ENCODE data around the gene OSBPL2. TPM values are rescaled to one million over a fixed set of nuclear protein-coding genes. Genes with fewer than 3 reads are reported as not detected.

Gene OSBPL2
- total and polyA plus RNA-seq, 2 experiments from 2014 or later = 22.2 to 27.9 TPM

DNA sequence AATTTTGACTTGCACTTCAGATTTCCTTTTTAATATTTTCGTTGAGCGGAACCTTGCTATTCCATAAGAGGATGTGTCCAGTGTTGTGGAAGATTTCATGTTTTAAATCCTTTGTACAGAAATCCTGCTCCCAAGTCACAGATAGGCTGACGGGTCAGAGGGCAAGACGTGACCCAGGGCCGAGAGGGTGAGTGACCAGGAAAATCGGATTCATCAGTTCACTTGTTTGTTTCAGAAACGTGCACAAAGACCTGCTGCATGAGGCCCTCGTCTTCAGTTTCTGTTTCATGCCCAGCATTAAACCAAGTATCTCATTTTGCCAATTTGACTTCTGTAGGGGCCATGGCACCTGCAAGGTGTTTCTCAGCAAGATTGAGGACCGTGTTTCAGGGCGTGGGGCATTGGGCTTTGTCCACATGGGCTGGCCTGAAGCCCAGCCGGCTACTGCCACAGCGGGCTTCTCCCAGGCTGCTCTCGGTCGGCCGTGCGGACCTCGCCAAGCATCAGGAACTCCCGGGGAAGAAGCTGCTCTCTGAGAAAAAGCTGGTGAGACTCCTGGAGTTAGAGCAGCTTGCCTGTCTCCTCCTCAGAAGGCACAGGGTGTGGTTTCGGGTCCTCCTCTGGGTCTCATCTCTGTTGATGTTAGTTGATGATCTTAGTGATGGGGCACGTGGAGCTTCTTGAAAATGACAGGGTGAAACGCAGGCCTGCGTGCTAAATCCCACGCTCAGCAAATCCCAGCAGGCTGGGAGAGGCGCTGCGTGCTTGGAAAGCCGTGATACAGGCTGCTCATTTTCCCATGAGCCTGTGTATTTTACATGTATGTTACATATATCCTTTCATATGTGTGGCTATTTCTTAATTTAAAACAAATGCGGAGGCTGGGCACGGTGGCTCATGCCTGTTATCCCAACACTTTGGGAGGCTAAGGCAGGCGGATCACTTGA lies 45.0 kb upstream of the OSBPL2 start:
- H3K9me2 ChIP-seq (ENCODE audit: insufficient read depth) = no peaks in the 10 kb centered on the region
- no peak overlapping the region for H3K27ac ChIP-seq
- DNase-seq = no peak
- no peak overlapping the region for H2AFZ ChIP-seq
- peaks cover 22% of the 10 kb centered on the region for H3K36me3 ChIP-seq (ENCODE audit: low read depth)
- H3K27me3 ChIP-seq (replicated peaks; ENCODE audit: insufficient read depth) = no peaks in the 10 kb centered on the region
- TF ChIP-seq EZH2phosphoT487 (IDR thresholded peaks at IDR 0.05; ENCODE audit: insufficient read depth, low read depth) (no peak), EZH2 (IDR thresholded peaks at IDR 0.05; ENCODE audit: insufficient read depth, poor library complexity, severe bottlenecking) (no peak)
- in situ Hi-C loops (cut with MboI) = no loop called here
- no peak overlapping the region for H3K9ac ChIP-seq
- H3K4me2 ChIP-seq (ENCODE audit: unreplicated experiment) = no peak overlapping the region
- H3F3A ChIP-seq (ENCODE audit: insufficient read depth) = no peaks in the 10 kb centered on the region
- no peaks in the 10 kb centered on the region for H3K4me1 ChIP-seq (ENCODE audit: insufficient read depth)
- WGBS, 2 experiments (ENCODE audit: low coverage in 1 of 2, low lambda C conversion rate in 2 of 2, missing lambda C conversion rate in 2 of 2) = 88 to 92% methylated on average over 29 of the region's 29 CpGs
- H3K79me2 ChIP-seq (ENCODE audit: insufficient read depth) = peaks cover 58% of the 10 kb centered on the region
- no peaks in the 10 kb centered on the region for H3K9me3 ChIP-seq (ENCODE audit: low read depth)
- H3K4me3 ChIP-seq = no peak overlapping the region
- no peaks in the 10 kb centered on the region for H4K20me1 ChIP-seq (ENCODE audit: insufficient read depth)

DNA sequence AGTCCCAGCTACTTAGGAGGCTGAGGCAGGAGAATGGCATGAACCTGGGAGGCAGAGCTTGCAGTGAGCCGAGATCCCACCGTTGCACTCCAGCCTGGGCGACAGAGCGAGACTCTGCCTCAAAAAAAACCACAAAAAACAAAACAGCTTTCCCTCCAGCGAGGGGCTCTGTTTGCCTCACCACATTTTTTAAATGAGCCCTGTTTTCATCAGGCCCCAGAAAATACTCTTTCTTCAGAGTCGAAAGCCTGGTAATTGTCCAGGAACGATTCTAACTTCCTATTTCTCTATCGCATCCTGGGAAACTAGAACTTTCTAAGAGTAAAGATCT lies 43.3 kb upstream of the OSBPL2 start:
- Histone ChIP-seq H2AFZ (no peak overlapping the region), H3K4me2 (ENCODE audit: unreplicated experiment) (no peak overlapping the region), H3K4me1 (ENCODE audit: insufficient read depth) (no peaks in the 10 kb centered on the region), H3F3A (ENCODE audit: insufficient read depth) (no peaks in the 10 kb centered on the region), H3K36me3 (ENCODE audit: low read depth) (peaks cover 24% of the 10 kb centered on the region), H3K27ac (no peak overlapping the region), H3K9me2 (ENCODE audit: insufficient read depth) (no peaks in the 10 kb centered on the region), H3K9me3 (ENCODE audit: low read depth) (no peaks in the 10 kb centered on the region), H4K20me1 (ENCODE audit: insufficient read depth) (no peaks in the 10 kb centered on the region), H3K9ac (no peak overlapping the region), H3K4me3 (no peak overlapping the region), H3K79me2 (ENCODE audit: insufficient read depth) (peaks cover 41% of the 10 kb centered on the region), H3K27me3 (replicated peaks; ENCODE audit: insufficient read depth) (no peaks in the 10 kb centered on the region)
- TF ChIP-seq EZH2phosphoT487 (IDR thresholded peaks at IDR 0.05; ENCODE audit: insufficient read depth, low read depth) = no peak
- TF ChIP-seq EZH2 (IDR thresholded peaks at IDR 0.05; ENCODE audit: insufficient read depth, poor library complexity, severe bottlenecking) = no peak
- 84 to 92% methylated on average over 8 of the region's 8 CpGs for WGBS, 2 experiments (ENCODE audit: low coverage in 1 of 2, low lambda C conversion rate in 2 of 2, missing lambda C conversion rate in 2 of 2)
- in situ Hi-C loops (cut with MboI) = no loop called here
- DNase-seq = no peak

DNA sequence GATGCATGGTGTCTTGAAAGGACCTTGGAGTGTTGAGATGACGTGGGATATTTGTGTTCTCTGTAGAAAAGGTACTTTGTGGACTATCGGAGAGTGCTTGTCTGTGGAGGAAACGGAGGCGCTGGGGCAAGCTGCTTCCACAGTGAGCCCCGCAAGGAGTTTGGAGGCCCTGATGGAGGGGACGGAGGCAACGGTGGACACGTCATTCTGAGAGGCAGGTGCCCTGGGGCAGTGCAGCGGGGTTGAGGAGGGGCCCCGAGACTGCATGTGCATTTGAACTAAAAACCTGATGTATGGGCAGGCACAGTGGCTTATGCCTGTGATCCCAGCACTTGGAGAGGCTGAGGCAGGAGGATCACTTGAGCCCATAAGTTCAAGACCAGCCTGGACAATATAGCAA lies 42.6 kb upstream of the OSBPL2 start:
- in situ Hi-C loops (cut with MboI) = no loop called here
- H3K9me2 ChIP-seq (ENCODE audit: insufficient read depth) = no peaks in the 10 kb centered on the region
- H4K20me1 ChIP-seq (ENCODE audit: insufficient read depth) = no peaks in the 10 kb centered on the region
- 95 to 97% methylated on average over 10 of the region's 10 CpGs for WGBS, 2 experiments (ENCODE audit: low coverage in 1 of 2, low lambda C conversion rate in 2 of 2, missing lambda C conversion rate in 2 of 2)
- no peak overlapping the region for H3K4me2 ChIP-seq (ENCODE audit: unreplicated experiment)
- H3K4me1 ChIP-seq (ENCODE audit: insufficient read depth) = no peaks in the 10 kb centered on the region
- TF ChIP-seq EZH2 (IDR thresholded peaks at IDR 0.05; ENCODE audit: insufficient read depth, poor library complexity, severe bottlenecking) = no peak
- TF ChIP-seq EZH2phosphoT487 (IDR thresholded peaks at IDR 0.05; ENCODE audit: insufficient read depth, low read depth) = no peak
- peaks cover 25% of the 10 kb centered on the region for H3K36me3 ChIP-seq (ENCODE audit: low read depth)
- peaks cover 34% of the 10 kb centered on the region for H3K79me2 ChIP-seq (ENCODE audit: insufficient read depth)
- no peak overlapping the region for H3K4me3 ChIP-seq
- H2AFZ ChIP-seq = no peak overlapping the region
- no peak overlapping the region for H3K27ac ChIP-seq
- no peak for DNase-seq
- no peaks in the 10 kb centered on the region for H3K27me3 ChIP-seq (replicated peaks; ENCODE audit: insufficient read depth)
- no peaks in the 10 kb centered on the region for H3F3A ChIP-seq (ENCODE audit: insufficient read depth)
- H3K9ac ChIP-seq = no peak overlapping the region
- H3K9me3 ChIP-seq (ENCODE audit: low read depth) = no peaks in the 10 kb centered on the region

DNA sequence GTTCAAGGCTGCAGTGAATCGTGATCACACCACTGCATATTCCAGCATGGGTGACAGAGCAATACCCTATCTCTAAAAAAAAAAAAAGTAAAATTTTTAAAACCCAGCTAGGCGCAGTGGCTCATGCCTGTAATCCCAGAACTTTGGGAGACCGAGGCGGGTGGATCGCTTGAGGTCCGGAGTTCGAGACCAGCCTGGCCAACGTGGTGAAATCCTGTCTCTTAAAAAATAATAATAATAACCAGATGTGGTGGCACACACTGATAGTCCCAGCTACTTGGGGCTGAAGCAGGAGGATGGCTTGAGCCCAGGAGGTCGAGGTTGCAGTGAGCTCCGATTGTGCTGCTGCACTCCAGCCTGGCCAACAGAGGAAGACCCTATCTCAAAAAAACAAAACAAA lies 42.0 kb upstream of the OSBPL2 start:
- no peak overlapping the region for H2AFZ ChIP-seq
- H3K9ac ChIP-seq = no peak overlapping the region
- no peak overlapping the region for H3K4me3 ChIP-seq
- H4K20me1 ChIP-seq (ENCODE audit: insufficient read depth) = no peaks in the 10 kb centered on the region
- peaks cover 25% of the 10 kb centered on the region for H3K36me3 ChIP-seq (ENCODE audit: low read depth)
- DNase-seq = no peak
- in situ Hi-C loops (cut with MboI) = no loop called here
- WGBS, 2 experiments (ENCODE audit: low coverage in 1 of 2, low lambda C conversion rate in 2 of 2, missing lambda C conversion rate in 2 of 2) = 93 to 94% methylated on average over 10 of the region's 10 CpGs
- no peaks in the 10 kb centered on the region for H3F3A ChIP-seq (ENCODE audit: insufficient read depth)
- no peaks in the 10 kb centered on the region for H3K4me1 ChIP-seq (ENCODE audit: insufficient read depth)
- H3K9me3 ChIP-seq (ENCODE audit: low read depth) = no peaks in the 10 kb centered on the region
- peaks cover 29% of the 10 kb centered on the region for H3K79me2 ChIP-seq (ENCODE audit: insufficient read depth)
- no peaks in the 10 kb centered on the region for H3K9me2 ChIP-seq (ENCODE audit: insufficient read depth)
- no peak overlapping the region for H3K27ac ChIP-seq
- TF ChIP-seq EZH2 (IDR thresholded peaks at IDR 0.05; ENCODE audit: insufficient read depth, poor library complexity, severe bottlenecking) (no peak), EZH2phosphoT487 (IDR thresholded peaks at IDR 0.05; ENCODE audit: insufficient read depth, low read depth) (no peak)
- H3K27me3 ChIP-seq (replicated peaks; ENCODE audit: insufficient read depth) = no peaks in the 10 kb centered on the region
- H3K4me2 ChIP-seq (ENCODE audit: unreplicated experiment) = no peak overlapping the region
